ENCODE results near the gene TPST1. TPM values are rescaled to one million over a fixed set of nuclear protein-coding genes. Genes with fewer than 3 reads are reported as not detected.

Gene TPST1
- total RNA-seq, 1 experiment from 2014 or later: 15.9 TPM

DNA sequence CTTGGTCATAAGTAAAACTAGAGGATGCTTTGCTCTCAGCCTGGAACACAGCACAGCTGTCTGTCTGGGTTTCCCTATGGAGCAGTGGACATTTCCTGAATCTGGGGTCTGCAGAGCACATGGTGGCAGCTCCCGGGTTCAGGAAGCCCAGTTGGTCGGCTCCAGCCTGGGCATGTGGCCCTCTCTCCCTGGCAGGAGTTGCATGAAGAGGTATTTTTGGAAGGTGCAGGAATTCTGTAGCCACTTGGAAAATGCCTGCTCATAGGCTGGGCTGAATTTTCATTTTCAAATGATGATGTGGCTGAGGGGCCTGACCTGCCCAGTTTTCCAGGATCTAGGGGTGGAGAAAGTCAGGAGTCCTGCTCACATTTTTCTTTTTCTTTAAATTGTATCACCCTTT lies 6.7 kb upstream of the TPST1 start:
- Histone ChIP-seq H3K4ac (ENCODE audit: low read depth, low read length) (no peak overlapping the region), H2AFZ (ENCODE audit: low read length) (no peak overlapping the region), H3K79me2 (ENCODE audit: insufficient read depth, low read length) (no peaks in the 10 kb centered on the region), H3K18ac (ENCODE audit: insufficient read length, low read depth, low read length) (no peak overlapping the region), H2BK120ac (ENCODE audit: low read depth, low read length, poor library complexity, severe bottlenecking) (no peak overlapping the region), H3K9ac (ENCODE audit: extremely low read depth, insufficient read length, low read length) (no peak overlapping the region), H3K23me2 (ENCODE audit: insufficient read length, low read depth, low read length, poor library complexity, severe bottlenecking) (no peaks in the 10 kb centered on the region), H3K56ac (ENCODE audit: insufficient read length, low read depth, low read length) (no peak overlapping the region), H3K4me2 (ENCODE audit: insufficient read depth, insufficient read length, low read length) (no peak overlapping the region), H4K8ac (replicated peaks; ENCODE audit: insufficient read length, low read depth, low read length) (no peak overlapping the region), H2BK12ac (ENCODE audit: insufficient read length, low read depth, low read length) (no peak overlapping the region), H4K5ac (ENCODE audit: insufficient read length, low read depth, low read length) (no peak overlapping the region), H3K14ac (ENCODE audit: insufficient read depth, low read length) (no peak overlapping the region), H4K91ac (ENCODE audit: insufficient read length, low read depth, low read length) (no peak overlapping the region), H3K79me1 (ENCODE audit: insufficient read depth, low read depth, low read length, poor library complexity, severe bottlenecking) (no peaks in the 10 kb centered on the region), H2BK5ac (ENCODE audit: insufficient read length, low read length) (no peak overlapping the region), H3T11ph (ENCODE audit: low read length) (no peak overlapping the region), H2BK15ac (ENCODE audit: low read depth, low read length) (no peak overlapping the region), H3K9me3 (ENCODE audit: control insufficient read depth, low read depth, low read length) (no peaks in the 10 kb centered on the region), H3K27ac (ENCODE audit: insufficient read length, low read depth, low read length) (no peak overlapping the region), H3K23ac (ENCODE audit: insufficient read length, low read depth, low read length) (no peak overlapping the region), H2AK5ac (ENCODE audit: insufficient read length, low read length) (no peak overlapping the region), H4K20me1 (ENCODE audit: control insufficient read depth, insufficient read depth, insufficient read length) (no peaks in the 10 kb centered on the region), H2BK20ac (ENCODE audit: low read depth, low read length, poor library complexity, severe bottlenecking) (no peak overlapping the region), H3K4me1 (ENCODE audit: insufficient read depth, low read length) (peaks cover 5% of the 10 kb centered on the region; the same call in 1 of the 2 replicates), H3K27me3 (ENCODE audit: insufficient read depth, low read length) (no peaks in the 10 kb centered on the region)
- no peak for TF ChIP-seq CTCF (conservative IDR thresholded peaks at IDR 0.05)
- H3K4me3 Mint-ChIP-seq: no peak overlapping the region
- H3K27me3 Mint-ChIP-seq (ENCODE audit: low read depth): peaks cover 9% of the 10 kb centered on the region
- no CpG with 5 or more reads among the region's 2 CpGs for WGBS (ENCODE audit: extremely low coverage, insufficient read length, low lambda C conversion rate)
- no peaks in the 10 kb centered on the region; a peak in 2 of 5 replicates for H3K9me3 Mint-ChIP-seq
- no peaks in the 10 kb centered on the region for H3K36me3 Mint-ChIP-seq (ENCODE audit: insufficient read depth in 1 of 3, low read depth in 3 of 3)
- peaks cover 8 to 12% of the 10 kb centered on the region in 2 experiments; a peak in 3 of 4 replicates for H3K4me1 Mint-ChIP-seq
- no peak for DNase-seq
- H3K27ac Mint-ChIP-seq: 0 out of 7 replicates have a peak overlapping the region, but pooled peaks of 1 of the 3 experiments have one; percentile 62
